HG03139 (cell line): Measurements from ENCODE around the gene OPALIN.
A peak's percentile ranks its signal among the peaks of the same experiment; 100 is the strongest.

ENCODE experiments used
- ATAC-seq: cut with Tn5 transposase; IDR thresholded peaks from one replicate; pipeline ENCODE4 v1.9.1; 2021; ENCODE audit not compliant: unreplicated experiment

OPALIN gene, protein sequence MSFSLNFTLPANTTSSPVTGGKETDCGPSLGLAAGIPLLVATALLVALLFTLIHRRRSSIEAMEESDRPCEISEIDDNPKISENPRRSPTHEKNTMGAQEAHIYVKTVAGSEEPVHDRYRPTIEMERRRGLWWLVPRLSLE

DNA sequence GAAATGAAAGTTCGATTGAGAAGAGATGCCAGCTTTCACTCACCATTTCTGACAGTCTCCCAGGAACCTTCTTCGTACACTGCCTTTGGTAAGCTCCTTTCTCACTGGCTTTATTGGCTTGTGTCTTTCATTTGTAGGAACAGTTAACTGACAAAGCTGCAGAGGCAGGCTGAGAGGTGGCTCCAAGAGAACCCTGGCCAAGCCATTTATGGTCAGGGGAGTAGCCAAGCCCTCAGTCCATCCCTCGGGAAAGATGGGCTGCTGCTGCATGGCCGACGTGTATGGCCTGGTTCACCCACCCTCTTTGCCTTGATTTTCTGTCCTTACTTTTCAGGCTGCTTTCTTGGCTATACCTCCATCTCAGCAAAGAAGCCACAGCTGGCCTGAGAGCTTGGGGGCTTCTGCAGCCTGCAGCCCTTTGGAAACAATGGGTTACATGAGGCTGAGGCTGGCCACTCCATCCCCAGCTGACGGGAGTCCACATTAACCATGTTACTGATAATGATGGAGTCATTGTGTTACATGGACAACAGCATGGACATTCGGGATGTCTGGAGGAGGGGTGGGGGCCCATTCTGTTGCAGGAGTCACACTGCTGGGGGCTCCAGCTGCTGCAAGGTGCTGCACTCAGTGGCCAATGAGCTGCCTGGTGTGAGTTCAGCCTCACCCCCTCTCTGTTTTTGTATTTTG, at the start of gene OPALIN:
OPALIN (minus strand) TSS at position 152 of the 690 bp plus-strand sequence; CDS start at position 46, 106 bp downstream.
- ATAC-seq, result no peak

DNA sequence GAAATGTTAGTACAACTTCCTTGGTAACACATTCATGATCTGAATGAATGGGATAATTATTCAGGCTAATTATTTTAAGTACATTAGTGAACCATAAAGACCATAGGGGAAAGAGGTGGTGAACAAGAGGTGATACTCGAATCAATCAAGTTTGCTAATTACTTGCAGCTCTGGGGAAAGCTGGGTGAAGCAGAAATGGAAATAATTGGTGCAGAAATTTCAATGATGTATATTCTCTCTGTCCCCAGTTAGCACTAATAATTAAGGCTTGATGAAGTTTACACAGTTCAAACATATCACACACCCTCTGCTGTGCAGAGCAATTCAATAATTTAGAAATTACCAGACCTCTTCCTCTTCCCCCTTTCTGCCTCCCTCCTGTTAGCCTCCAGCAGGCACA, 49.4 kb upstream of the OPALIN start:
- ATAC-seq, result no peak

DNA sequence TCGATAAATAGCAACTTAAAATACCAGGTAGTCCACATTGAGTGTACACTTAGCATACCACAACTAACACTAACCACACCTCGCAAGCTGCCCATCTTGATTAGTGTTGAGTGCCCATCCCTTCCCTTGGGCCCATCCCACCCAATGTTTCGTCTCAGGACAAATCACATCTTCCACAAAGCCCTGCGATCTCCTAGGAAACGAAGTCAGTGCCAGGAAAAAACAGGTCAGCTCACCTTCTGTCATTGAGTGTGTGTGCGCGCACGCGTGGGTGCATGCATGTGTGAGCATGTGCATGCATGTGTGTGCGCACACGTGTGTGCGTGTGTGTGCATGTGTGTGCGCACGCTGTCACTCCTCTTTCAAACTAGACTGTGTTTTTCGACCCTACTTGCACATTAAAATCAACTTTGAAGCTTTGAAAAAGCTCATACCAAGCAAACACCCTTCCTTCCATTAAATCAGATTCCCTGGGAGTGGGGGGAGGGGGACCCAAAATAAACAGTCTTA, 48.8 kb upstream of the OPALIN start:
- ATAC-seq, result no peak

DNA sequence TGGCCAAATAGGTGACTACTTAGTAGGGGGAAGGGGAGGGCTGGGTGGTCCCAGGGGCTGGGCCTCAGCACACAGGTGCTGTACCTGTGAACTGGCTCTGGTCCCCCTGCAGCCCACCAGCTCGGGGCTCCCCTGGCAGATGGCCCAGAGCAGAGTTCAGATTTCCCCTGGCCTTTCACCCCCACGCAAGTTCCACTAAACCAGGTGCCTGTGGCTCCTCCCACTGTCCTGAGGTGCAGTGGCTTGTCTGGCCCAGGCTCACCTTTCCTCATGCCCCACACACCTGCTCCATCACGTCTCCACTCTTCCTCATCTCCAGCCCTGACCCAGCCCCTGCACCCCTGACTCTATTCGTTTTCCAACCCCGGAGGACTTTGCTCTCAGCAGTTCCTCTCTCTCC, 47.3 kb upstream of the OPALIN start:
- ATAC-seq, result no peak

DNA sequence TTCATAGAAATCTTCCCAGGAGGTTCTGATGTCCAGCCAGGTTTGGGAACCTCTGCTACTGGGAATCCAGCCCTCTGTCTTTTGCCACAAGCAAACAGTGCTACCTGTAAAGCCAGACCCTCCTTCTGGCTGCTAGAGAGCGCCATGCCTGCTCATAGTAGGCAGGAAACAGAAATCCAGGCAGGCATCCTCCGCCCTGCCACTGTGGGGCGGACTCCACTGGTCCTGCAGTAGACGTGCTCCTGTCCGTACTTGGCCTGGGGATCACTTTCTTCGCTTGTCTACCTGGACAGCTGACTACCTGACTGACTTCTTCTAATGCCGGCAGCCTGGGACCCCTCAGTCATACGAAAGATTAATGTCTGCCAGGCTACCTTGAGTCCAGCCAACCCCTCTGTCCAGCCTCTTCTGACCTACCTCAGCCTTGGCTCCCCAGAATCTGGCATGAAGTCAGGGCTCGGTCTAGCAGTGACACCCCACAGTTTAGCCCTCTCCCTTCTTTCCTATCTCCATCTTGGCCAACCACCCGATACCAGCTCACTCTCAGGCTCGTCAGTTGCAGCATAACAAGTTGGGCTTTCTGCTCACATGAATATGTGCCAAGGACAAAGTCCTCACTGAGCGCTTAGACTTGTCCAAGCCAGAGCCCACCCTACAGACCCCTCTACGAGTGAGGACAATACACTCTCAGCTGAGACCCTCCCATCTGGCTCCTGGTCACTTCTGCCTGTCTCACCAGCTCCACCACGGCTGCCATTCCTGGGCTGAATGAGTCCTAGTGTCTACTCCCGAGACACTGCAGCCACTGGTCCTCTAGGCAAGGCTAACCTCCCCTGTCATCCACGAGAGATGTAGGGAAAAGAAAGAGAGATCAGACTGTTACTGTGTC, 43.9 kb upstream of the OPALIN start:
- no peak for ATAC-seq

DNA sequence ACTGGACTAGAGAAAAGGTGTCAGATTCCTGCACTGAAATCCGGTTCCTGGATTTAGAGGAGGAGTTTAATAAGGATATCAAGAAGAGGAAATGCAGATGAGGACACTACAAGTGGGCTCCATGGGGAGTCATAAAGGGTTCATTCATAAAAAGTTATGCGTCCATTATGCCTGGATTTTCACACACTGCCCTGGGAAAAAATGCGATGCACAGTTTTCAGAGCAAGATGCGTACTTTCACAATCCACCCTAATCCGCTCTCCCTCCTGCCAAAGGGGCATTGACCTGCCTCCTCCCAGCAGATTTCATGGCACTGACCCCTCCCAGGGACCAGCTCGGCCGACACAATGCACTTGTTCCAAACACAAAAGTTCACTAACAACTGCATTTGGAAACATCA, 42.2 kb upstream of the OPALIN start:
- ATAC-seq, result no peak

DNA sequence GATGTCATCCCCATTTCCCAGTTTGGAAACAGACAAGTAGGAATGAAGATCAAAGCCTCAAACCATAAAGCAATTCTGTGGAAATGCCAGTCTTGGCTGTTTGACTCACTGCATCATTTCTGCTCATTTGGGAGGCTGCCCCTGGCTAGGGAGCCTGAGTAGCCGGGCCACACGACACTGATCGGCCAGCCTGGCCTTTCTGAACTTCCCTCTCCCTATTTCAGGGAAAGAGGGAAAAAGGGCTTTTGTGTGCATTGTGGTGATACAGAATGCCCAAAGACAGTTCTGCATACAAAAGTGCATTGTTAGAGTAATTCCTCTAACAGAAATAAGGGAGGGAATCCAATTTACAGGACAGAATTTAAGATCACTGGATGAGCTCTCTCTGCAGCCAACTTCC, 41.7 kb upstream of the OPALIN start:
- no peak for ATAC-seq

DNA sequence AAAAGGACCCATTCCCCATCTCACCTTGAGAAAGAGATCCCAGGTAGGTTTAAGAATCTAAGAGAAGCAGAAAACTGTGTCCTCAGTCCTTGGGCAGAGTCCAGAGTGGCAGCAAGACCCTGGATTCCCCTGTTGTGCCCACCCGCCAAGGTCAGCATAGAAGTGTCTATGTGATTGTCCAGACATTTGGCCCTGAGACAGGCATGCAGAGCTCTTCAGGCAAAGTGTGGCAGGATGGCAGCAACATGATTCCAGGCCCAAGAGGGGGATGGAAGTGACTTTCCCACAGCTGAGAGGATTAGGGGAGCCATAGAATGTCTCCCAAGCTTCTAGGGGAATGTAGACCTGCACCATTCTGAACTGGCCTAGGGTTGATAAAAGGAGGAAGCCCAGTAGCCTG, 39.1 kb upstream of the OPALIN start:
- no peak for ATAC-seq

DNA sequence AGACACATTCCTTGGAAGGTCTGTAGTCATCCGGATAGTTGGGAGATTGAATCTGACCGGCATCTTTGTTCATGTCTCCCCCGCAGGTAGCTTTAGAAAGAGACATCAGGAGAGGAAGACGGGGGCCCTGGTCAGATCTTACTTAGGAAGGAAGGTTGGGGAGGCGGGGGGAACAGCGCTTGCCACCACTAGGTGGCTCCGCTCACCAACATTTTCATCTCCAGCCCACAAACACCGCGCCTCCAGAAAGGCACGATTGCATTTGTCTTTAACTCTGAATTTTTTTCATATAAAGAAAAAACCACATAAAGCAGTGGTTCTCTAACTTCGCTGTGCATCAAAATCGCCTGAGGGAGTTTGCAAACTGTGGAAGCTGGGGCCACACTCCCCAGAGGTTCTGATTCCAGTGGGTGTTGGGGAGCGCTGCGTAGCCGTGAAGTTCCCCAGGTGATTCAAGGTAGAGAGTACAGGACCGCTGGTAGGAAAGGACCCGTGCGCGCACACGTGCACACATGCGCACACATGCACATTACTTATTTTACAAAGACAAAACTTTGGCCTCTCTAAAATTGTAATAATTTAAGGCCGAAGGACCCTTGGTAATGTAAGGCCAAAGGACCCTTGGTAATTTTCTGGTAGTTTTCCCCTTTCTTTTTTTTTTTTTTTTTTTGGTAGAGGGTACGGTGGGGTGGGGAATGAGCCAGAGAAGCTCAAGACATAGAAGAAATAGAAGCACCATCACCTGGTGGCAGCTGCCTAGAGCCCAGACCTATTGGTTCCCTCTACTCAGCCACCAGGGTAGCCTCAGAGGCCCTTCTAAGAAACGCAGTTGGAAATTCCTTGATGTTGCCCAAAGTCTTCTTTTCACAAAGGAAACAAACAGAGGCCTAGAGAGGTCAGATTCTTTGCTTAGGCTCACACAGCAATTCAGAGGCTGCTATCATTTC, 37.4 kb upstream of the OPALIN start:
- ATAC-seq, result no peak

DNA sequence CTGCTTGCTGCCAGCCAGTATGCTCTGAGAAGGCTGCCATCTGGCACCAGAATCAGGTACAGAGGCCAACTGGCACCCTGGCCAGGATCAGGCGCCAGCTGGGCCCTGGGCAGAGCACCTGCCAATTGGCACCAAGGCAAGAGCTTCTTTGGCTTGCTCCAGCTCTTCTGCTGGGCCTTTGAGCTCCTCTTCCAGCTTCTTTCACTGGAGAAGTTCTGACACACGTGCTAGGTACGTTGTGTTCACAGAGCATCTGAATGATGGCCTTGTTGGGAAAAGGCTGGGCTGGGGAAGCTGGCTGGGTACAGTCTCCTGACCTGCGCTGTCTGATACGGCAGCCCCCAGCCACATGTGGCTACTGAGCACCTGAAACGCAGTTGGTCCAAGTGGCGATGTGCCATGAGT, 31.7 kb upstream of the OPALIN start:
- no peak for ATAC-seq

DNA sequence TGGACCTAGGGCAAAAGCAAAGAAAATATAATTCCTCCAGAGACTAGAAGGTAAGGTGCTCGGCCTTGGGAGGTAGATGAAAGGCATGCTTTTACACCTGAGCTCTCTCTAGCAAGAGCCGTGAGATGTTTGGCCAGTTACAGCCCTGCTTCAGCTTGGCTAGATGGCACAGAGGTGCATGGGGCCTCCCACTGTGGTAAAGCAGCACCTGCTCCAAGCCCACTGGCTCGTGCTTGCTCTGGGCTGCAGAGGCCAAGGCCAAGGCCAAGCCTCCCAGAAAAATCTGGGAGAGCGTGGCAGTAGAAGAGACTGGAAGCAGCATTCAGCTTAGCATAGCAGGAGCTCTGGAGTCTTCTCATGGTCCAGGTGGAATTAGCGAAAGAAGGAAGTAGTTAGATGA, 31.0 kb upstream of the OPALIN start:
- ATAC-seq, result no peak

DNA sequence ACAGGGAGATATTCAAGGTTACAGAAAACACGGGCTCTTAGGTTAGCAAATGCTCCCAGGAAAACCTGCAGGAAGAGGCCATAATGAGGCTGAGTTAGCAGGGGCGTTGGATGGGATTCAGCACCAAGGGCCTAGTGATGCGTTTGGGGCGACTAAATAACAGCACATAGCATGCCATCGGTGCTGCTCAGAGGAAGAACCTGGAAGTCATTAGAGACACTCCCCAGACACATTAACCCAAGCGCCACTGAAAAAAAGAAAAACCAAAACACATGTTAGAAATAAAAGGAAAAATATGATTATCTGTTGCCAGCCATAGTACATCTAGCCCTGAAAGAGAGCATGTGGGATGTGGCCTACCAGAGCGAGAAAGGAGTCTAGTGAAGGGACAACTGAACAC, 28.8 kb upstream of the OPALIN start:
- no peak for ATAC-seq

DNA sequence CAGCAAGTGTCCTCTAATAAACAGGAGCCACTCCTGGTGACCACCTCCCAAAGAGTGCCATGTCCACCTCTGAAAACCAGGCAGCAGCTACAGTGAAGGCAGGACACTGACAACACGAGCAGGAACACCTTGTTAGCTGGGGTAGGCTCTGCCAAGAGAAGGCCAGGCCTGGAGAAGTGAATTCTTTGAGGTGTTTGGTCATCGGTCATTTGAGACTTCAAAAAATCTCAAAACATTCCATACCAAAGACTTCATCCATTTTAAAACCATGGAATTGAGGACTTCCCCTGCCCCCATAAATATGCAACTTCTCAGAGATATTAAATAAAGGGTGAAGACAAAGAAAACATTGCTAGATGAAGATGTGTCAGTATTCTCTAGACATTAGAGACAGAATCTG, 28.4 kb upstream of the OPALIN start:
- no peak for ATAC-seq

DNA sequence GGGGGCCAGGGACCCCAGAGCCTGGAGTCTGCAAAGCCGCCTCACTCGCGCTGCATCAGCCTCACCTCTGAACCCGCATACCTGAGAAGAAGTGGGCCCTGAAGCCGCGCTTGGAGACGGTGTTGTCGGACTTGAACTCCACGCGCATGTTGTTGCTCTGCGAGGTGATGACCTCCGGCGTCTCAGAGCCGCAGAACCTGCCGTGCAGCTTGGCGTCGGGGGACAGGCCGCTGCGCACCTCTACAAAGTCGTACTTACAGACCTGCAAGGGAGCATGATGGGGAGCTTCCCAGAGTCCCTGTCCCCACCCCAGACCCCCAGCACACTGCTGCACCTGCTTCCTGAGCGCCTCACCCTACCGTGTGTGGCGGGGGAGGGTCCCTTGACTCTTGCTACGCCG, 25.7 kb upstream of the OPALIN start:
- no peak for ATAC-seq

DNA sequence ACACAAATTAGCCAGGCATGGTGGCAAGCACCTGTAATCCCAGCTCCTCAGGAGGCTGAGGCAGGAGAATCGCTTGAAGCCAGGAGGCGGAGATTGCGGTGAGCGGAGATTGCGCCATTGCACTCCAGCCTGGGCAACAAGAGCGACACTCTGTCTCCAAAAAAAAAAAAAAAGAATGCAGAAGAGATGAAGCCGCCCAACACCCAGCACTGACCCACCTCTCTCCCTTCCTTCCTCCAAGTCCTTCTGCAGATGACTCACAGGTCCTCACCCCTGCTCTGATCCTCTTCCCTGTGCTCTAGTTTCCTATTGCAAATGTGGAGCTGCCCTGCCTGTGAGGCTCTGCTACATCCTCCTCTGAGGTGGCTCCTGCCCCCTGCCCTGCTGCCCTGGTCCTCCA, 22.0 kb upstream of the OPALIN start:
- ATAC-seq, result no peak

DNA sequence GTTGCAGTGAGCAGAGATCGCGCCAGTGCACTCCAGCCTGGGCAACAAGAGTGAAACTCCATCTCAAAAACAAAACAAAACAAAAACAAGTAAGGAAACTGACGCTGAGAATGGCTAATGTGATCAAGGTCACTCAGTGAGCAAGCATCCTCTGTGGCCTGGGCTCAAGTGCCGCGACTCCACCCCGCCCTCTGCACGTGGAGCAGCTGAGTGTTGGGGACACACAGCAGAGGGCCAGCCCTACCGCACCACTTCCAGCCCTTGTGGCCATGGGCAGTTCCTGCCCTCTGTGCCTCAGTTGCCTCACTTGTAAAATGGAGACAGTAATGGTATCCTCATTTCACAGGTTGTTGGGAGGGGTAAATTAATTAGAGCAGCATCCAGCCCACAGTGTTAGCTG, 21.0 kb upstream of the OPALIN start:
- ATAC-seq, result no peak

DNA sequence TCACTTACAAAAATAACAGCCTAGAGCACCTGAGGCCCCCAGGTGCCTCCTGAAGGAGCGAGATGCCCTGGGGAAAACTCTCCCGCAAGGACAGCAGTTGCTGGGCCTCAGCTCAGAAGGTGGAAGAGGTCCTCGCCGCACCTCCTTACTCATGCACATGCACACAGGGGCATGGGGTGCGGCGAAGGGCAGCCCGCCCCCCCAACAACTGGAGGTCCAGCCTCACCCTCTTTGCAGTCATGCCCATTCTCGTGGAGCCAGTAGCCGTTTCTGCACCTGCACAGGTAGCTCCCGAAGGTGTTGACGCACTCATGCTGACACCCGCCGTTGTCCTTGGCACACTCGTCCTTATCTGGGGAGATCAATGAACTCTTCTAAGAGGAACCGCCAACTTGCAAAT, 19.9 kb upstream of the OPALIN start:
- ATAC-seq, result no peak

DNA sequence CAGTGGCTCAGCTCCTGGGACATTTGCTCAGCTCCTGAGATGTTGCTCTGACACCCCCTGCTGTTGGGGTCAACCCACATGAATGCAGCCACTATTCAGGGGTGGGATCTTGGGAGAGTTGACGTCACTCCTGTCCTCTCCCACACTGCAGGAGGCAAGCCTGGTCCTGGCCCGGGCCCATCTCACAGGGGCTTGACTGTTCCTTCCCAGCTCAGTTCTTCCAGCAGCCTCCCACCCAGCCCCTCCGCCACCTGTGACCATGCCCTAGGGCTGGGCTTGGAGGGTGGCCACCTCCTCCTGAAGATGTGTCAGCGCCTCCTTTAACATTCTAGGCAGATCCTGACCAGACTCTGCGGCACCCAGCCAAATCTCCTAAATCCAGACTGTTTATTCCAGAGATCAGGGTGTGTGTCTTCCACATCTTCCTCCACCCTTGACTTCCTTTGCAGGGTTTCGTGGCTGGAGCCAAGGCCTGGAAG, 19.1 kb upstream of the OPALIN start:
- ATAC-seq, result no peak

DNA sequence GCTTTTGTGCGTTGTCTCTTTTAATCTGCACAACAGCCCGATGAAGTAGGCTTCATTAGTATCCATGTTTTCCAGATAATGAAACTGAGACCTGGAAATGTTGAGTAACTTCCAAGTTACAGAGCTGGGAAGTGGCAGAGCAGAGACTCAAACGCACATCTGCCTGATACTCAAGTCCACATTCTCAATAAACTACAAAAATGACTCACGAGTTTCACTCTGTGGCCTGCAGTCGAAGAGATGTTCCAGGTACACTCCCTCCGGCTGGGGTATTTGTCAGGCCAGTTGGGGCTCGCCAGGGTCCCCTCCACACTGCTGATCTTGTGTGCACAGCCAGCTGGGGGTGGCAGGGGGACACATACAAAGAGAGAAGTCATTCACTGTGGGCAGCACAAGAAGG, 17.7 kb upstream of the OPALIN start:
- no peak for ATAC-seq

DNA sequence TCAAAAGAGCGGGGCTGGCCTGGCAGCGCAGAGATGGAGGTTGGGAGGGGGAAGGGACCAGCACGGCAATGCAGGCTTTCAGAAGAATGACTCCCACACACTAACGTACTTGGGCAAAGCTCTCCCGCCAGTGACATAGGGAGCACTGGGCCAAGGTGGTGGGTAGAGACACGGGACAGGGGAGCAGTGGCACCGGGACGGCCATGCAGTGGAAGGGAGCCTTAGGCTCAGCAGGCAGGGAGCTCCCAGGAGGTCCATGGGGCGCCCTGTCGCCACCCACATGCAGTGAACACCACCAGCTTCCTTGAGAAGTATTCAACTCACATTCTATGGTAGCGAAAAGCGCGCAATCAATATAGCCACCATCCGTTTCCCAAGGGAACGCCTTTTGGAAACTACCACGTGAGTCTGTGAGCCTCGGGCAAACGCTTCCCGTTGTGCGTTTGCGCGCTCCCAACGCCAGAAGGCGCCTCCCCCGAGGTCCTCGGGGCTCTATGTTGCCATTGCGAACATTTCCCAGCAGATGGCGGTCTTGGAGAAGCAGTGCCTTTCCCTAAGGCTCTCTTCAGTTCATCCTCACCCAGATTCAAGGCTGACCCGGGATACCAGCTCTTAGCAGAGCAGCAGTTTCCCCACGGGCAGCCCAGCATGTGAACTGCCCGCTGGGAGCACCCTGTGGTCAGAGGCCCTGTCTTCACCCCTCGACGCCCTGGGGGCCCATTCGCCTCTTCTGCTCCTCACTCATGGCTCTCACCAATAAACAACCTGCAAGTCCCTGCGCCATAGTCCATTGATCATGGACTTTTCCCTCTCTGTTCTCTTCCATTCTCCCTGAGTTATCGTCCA, 16.4 kb upstream of the OPALIN start:
- ATAC-seq, result peak; percentile 88
